Ammon's horn (tissue), 1 donor: Measurements from ENCODE around the gene DOCK7.
"Not testable (repeated sequence)": the region's sequence is repeated elsewhere in the genome, so short reads cannot be mapped to it uniquely, and the experiment has no call there.

Source experiments
- DNase-seq: peaks from one replicate; pipeline ENCODE4 v3.0.0-alpha.2; 2016; ENCODE audit warnings: low spot score

Gene DOCK7

GRCh38 chr1:62694479-62694878 is 6.3 kb upstream of the DOCK7 start:
- not testable (repeated sequence) for DNase-seq

GRCh38 chr1:62693123-62693522 is 4.9 kb upstream of the DOCK7 start:
- DNase-seq: no peak

- DNase-seq: peak; percentile 48
These were observed 3.1 kb upstream of the DOCK7 start for GRCh38 chr1:62691062-62691844.

- DNase-seq: no peak
These were observed 1.3 kb upstream of the DOCK7 start for GRCh38 chr1:62689524-62689923.

DNA sequence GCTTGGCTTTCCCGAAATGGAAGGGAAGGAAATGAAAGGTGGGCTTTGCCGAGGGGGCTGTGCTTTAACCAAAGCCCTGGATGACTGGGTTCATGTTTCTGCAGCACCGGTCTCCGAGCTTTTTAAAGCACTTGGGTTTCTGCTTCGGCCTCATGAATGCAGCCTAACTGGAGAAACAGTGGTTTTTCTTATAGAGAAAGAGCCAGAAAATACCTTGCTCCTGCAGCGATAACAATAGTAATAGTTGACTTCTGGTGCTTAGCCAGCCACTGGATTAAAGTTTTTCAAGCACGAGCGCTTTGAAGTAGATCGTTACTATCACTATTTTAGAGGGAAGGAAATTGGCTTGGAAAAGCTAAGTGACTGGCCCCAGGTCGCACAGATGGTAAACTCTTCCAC is 500 bp upstream of the DOCK7 start:
- DNase-seq: no peak

DNA sequence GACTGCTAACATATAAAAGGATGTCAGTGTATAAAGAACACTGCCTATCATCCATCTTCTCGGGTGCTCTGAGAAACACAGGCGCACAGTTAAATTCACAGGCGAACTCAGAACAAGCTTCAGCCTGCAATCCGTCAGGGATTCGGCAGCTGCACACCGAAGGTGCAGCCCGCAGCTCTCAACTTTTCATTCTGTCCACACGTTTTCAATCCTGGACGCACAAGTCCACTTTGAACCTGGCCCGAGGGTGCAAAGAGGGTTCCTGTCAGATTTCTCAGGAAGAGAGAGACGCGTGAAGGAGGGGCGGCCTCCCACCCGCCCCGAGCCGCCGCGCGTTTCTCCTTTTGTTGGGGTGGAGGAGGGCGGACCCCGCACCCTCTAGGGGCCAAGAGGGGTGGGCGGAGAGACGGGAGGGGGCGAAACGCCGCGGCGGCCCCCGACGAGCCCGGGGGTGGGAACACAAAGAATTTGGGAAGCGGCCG is 724 bp downstream of the DOCK7 start:
- DNase-seq: peak; percentile 44

GRCh38 chr1:62686822-62687221 is 1.4 kb downstream of the DOCK7 start:
- DNase-seq: no peak

DNA sequence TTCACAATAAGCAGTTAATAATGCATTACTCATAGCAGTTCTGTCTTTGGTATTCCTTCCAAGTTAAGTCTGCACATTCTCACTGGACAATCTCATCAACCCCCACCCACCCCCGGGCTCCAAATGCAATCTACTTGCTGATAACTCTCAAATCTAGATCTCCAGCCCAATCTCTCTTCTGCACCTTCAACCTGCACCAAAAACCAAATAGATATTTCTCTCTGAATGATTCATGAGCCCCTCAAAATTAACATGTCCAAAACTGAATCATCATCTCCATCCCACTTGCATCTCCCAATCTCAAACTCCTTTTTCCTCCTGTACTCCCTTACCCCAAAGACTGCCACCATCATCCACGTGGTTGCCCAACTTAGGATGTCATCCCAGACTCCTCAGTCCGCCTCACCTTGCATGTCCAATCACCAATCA is 2.7 kb downstream of the DOCK7 start:
- no peak for DNase-seq

- no peak for DNase-seq
These were observed 5.7 kb downstream of the DOCK7 start for GRCh38 chr1:62682531-62682930.

DNA sequence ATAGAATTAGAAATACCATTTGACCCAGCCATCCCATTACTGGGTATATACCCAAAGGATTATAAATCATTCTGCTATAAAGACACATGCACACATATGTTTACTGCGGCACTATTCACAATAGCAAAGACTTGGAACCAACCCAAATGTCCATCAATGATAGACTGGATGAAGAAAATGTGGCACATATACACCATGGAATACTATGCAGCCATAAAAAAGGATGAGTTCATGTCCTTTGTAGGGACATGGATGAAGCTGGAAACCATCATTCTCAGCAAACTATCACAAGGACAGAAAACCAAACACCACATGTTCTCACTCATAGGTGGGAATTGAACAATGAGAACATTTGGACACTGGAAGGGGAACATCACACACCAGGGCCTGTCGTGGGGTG is 7.2 kb downstream of the DOCK7 start:
- DNase-seq: not testable (repeated sequence)

DNA sequence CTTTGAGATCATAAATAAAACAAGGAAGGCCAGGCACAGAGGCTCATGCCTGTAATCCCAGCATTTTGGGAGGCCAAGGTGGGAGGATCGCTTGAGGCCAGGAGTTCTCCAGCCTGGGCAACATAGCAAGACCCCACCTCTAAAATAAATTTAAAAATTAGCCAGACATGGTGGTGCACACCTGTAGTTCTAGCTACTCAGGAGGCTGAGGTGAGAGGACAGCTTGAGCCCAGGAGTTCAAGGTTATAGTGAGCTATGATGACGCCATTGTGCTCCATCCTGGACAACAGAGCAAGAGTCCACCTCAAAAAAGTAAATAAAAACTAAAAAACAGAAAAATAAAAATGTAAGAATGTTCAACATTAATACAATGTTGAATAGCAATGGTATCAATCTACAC is 10.4 kb downstream of the DOCK7 start:
- not testable (repeated sequence) for DNase-seq

DNA sequence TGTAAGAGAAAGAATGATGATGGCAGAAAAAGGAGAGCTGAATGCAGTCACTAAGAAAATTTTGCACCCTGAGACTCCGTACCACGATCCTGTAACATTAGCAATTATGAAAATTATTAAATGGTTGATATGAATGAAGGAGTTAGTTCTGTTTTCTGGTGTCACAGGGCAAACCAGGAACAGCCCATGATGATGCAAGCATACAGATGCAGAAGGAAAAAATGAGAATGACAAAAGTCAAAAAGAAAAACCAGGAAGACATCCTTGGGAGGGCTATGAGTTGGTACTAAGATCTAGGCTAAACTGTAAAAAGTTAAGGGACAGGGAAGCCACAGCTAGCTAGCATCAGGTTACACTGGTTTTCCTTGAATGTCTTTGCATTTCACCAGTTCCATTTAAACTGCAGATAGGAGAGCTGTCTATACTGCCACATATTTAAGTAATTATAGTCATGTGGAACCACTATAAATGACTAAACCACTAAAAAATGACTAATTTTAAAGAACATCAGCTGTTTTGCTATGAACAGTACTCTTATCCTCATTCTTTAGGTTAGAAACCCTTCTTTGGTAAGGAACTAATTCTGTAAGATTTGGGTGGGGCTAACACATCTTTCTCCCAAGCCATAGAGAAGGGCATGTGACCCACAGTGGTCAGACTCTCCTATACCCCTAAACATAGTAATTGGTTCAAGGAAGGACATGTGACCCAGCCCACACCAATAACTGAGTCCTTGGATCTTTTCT is 11.4 kb downstream of the DOCK7 start:
- no peak for DNase-seq

- no peak for DNase-seq
These were observed 14.6 kb downstream of the DOCK7 start for GRCh38 chr1:62673629-62674028.

GRCh38 chr1:62672029-62672428 is 16.2 kb downstream of the DOCK7 start:
- DNase-seq: no peak

DNA sequence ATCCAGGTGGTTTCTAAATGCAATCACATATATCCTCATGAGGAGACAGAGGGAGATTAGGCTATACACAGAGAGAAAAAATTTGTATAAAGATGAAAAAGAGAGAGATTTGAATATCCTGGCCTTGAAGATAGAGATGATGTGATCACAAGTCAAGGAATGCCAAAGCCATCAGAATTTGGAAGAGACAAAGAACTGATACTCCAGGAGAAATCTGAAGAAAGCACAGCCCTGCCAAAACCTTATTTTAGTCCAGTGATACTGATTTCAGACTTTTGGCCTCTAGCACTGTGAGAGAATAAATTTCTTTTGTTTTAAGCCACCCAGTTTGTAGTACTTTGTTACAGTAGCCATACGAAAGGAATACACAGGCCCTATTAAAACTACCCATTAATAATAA is 33.4 kb downstream of the DOCK7 start:
- no peak for DNase-seq

DNA sequence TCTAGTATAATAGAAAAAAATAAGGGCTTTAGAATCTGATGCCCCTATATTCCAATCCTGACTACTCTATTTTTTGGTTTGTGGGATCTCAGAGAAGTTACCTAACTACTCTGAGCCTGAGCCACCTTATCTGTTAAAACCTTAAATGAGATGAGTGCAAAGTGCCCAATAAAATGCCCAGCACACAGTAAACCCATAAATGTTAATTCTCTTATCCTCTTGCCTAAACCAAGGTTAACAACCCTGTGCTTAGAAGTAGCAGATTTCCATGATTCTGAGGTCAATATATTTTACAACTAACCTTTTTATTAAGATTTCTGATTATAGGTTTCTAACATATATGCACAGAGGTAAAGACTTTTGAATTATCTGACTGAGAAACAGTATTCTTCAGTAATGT is 35.8 kb downstream of the DOCK7 start:
- DNase-seq: no peak

DNA sequence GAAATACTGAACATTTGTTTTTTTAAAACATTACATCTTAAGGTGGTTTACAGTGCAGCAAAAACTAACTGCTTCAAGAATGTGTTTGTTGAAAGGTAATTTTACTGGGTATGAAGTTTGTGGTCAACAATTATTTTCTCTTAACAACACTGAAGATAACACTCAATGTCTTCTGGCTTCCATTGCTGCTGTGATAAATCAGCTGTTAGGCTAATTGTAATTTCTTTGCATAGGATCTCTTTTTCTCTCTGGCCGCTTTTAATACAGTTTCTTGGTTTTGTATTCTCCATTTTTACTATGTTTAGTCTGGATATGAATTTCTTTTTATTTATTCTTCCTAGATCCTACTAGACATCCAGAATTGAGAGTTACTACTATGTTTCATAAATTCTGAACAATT is 44.9 kb downstream of the DOCK7 start:
- no peak for DNase-seq

DNA sequence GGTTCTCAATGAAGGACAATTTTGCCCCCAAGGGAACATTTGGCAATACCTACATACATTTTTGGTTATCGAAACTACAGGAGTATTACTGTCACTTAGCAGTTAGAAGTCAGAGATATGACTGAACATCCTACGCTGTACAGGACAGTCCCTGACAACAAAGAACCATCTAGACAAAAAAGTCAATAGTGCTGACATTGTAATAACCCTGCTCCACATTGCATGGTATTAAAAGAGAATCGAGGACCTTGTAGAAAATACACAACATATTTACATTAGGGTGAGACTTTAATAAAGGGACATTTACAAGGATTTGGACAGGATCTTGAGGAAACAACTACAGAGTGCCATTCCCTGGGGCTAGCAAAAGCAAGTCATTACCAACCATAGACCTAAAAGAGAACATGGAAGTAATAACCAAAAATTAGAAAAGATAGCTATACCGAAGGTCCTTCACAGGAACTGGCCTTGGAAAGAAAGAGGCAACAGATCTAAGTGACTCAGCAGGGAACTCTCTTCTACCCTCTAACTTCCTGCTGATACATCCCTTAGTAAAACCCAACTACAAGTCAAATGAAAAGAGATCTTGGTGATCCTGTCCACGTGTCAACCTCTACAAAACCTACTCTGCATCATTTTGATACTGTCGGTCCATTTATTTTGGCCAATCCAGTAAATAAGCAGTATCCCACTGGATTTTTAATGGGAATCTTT is 50.6 kb downstream of the DOCK7 start:
- DNase-seq: no peak

- DNase-seq: no peak
These were observed 59.7 kb downstream of the DOCK7 start for GRCh38 chr1:62628506-62628905.

- no peak for DNase-seq
These were observed 62.8 kb downstream of the DOCK7 start for GRCh38 chr1:62625415-62625814.

DNA sequence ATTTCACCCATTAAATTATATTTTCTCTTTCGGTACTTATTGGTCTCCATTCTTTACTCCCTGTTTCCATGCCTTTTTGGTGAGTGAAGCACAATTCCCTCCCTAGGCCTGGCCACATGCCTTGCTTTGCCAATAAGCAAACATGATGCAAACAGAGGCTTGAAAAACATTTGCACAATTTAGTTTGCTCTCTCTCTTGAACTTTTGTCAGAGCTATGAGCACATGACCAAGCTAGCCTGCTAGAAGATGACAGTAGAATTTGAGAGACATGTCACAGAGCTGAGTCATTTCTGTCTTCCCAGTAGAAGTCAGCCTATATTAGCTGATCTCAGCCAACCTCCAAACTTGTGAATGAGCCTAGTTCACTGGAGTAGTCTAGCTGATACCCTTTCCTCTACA is 66.3 kb downstream of the DOCK7 start:
- DNase-seq: peak; percentile 1

- DNase-seq: no peak
These were observed 74.3 kb downstream of the DOCK7 start for GRCh38 chr1:62613890-62614289.

GRCh38 chr1:62613325-62613727 is 74.9 kb downstream of the DOCK7 start:
- no peak for DNase-seq
